NCI-H510A treated with DMSO at 0.1 percent for 48 hours (cell line): ENCODE measurements around the gene BACE1.
"Not testable (repeated sequence)": the region's sequence is repeated elsewhere in the genome, so short reads cannot be mapped to it uniquely, and the experiment has no call there.

ENCODE experiments used
- DNase-seq: peaks from one replicate; lab custom pipeline; 2025; lab: John Stamatoyannopoulos, UW

The BACE1 gene

GRCh38 chr11:117273550-117274289 lies 42.3 kb downstream of the BACE1 start:
- no peak for DNase-seq

GRCh38 chr11:117272175-117272574 lies 43.9 kb downstream of the BACE1 start:
- DNase-seq: not testable (repeated sequence)

- no peak for DNase-seq
Measured at GRCh38 chr11:117271208-117271607, 44.8 kb downstream of the BACE1 start.

GRCh38 chr11:117269856-117270255 lies 46.2 kb downstream of the BACE1 start:
- DNase-seq: no peak

GRCh38 chr11:117265745-117266144 lies 50.3 kb downstream of the BACE1 start:
- DNase-seq: no peak

- not testable (repeated sequence) for DNase-seq
Measured at GRCh38 chr11:117264624-117265323, 51.3 kb downstream of the BACE1 start.

- DNase-seq: no peak
Measured at GRCh38 chr11:117259417-117259816, 56.6 kb downstream of the BACE1 start.

GRCh38 chr11:117258576-117258975 lies 57.5 kb downstream of the BACE1 start:
- no peak for DNase-seq

- DNase-seq: no peak
Measured at GRCh38 chr11:117256573-117256972, 59.5 kb downstream of the BACE1 start.

- DNase-seq: peak; percentile 66
Measured at GRCh38 chr11:117255966-117256365, 60.1 kb downstream of the BACE1 start.

GRCh38 chr11:117251506-117251905 lies 64.5 kb downstream of the BACE1 start:
- no peak for DNase-seq

- DNase-seq: no peak
Measured at GRCh38 chr11:117249571-117249970, 66.5 kb downstream of the BACE1 start.

- DNase-seq: no peak
Measured at GRCh38 chr11:117248341-117248740, 67.7 kb downstream of the BACE1 start.

- no peak for DNase-seq
Measured at GRCh38 chr11:117239295-117239694, 76.8 kb downstream of the BACE1 start.

- no peak for DNase-seq
Measured at GRCh38 chr11:117238221-117238620, 77.8 kb downstream of the BACE1 start.
